ENCODE results near the gene MRAS.

GRCh38 chr3:138396752-138397410 is 48.5 kb downstream of the MRAS start:
- TF ChIP-seq, protein P1, sequence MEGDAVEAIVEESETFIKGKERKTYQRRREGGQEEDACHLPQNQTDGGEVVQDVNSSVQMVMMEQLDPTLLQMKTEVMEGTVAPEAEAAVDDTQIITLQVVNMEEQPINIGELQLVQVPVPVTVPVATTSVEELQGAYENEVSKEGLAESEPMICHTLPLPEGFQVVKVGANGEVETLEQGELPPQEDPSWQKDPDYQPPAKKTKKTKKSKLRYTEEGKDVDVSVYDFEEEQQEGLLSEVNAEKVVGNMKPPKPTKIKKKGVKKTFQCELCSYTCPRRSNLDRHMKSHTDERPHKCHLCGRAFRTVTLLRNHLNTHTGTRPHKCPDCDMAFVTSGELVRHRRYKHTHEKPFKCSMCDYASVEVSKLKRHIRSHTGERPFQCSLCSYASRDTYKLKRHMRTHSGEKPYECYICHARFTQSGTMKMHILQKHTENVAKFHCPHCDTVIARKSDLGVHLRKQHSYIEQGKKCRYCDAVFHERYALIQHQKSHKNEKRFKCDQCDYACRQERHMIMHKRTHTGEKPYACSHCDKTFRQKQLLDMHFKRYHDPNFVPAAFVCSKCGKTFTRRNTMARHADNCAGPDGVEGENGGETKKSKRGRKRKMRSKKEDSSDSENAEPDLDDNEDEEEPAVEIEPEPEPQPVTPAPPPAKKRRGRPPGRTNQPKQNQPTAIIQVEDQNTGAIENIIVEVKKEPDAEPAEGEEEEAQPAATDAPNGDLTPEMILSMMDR (IDR thresholded peaks at IDR 0.05; ENCODE audit: insufficient read depth, low read depth, low read length), result no peak
- no peak for TF ChIP-seq EZH2 (IDR thresholded peaks at IDR 0.05; ENCODE audit: insufficient read depth, low read length)
